Stimulated activated CD4-positive, alpha-beta T cell treated with anti-CD3 and anti-CD28 coated beads, Interleukin-1b, Interleukin-23, amount 100 ng/mL, for 48 hours (primary cell): ENCODE data around the gene SPRED2.
A peak's percentile ranks its signal among the peaks of the same experiment; 100 is the strongest.

ENCODE experiments used
- DNase-seq: peaks from one replicate; pipeline ENCODE4 v3.0.0-alpha.2; 2020

Gene SPRED2

GRCh38 chr2:65411056-65411795, 21.2 kb downstream of the SPRED2 start:
- no peak for DNase-seq

GRCh38 chr2:65409045-65409444, 23.4 kb downstream of the SPRED2 start:
- no peak for DNase-seq

- no peak for DNase-seq
These were observed 25.2 kb downstream of the SPRED2 start for GRCh38 chr2:65407240-65407639.

- DNase-seq = no peak
These were observed 27.3 kb downstream of the SPRED2 start for GRCh38 chr2:65404988-65405697.

GRCh38 chr2:65403529-65403915, 28.9 kb downstream of the SPRED2 start:
- DNase-seq = no peak

- DNase-seq = no peak
These were observed 29.4 kb downstream of the SPRED2 start for GRCh38 chr2:65402780-65403528.

- DNase-seq = no peak
These were observed 30.1 kb downstream of the SPRED2 start for GRCh38 chr2:65402323-65402722.

- peak; percentile 10 for DNase-seq
These were observed 35.3 kb downstream of the SPRED2 start for GRCh38 chr2:65397122-65397521.

GRCh38 chr2:65396348-65397026, 35.9 kb downstream of the SPRED2 start:
- no peak for DNase-seq

- DNase-seq = no peak
These were observed 36.6 kb downstream of the SPRED2 start for GRCh38 chr2:65395621-65396347.

GRCh38 chr2:65393743-65394422, 38.5 kb downstream of the SPRED2 start:
- no peak for DNase-seq

- no peak for DNase-seq
These were observed 39.4 kb downstream of the SPRED2 start for GRCh38 chr2:65393046-65393445.

GRCh38 chr2:65392609-65393008, 39.8 kb downstream of the SPRED2 start:
- DNase-seq = no peak

GRCh38 chr2:65390134-65390533, 42.3 kb downstream of the SPRED2 start:
- peak; percentile 22 for DNase-seq

- DNase-seq = no peak
These were observed 42.9 kb downstream of the SPRED2 start for GRCh38 chr2:65389476-65389875.

GRCh38 chr2:65388596-65389390, 43.6 kb downstream of the SPRED2 start:
- DNase-seq = no peak

GRCh38 chr2:65388051-65388531, 44.3 kb downstream of the SPRED2 start:
- DNase-seq = no peak

GRCh38 chr2:65386989-65387388, 45.4 kb downstream of the SPRED2 start:
- no peak for DNase-seq

- DNase-seq = no peak
These were observed 46.1 kb downstream of the SPRED2 start for GRCh38 chr2:65386344-65386743.

- no peak for DNase-seq
These were observed 48.6 kb downstream of the SPRED2 start for GRCh38 chr2:65383541-65384488.
